ENCODE results near the gene NUDT3. TPM values are rescaled to one million over a fixed set of nuclear protein-coding genes. Genes with fewer than 3 reads are reported as not detected.

NUDT3 gene
- total and polyA plus RNA-seq, 9 of the 15 experiments (the other 6 are each of a cell fraction or from before 2014, with no cell fraction given) = 5.4 to 81.2 (median 56.4) TPM

GRCh38 chr6:34284563-34285447 is 107.7 kb downstream of the NUDT3 start (continued):
- TF ChIP-seq PCBP1 (IDR thresholded peaks at IDR 0.05; ENCODE audit: low read depth, low read length, poor library complexity, severe bottlenecking) = no peak
- peak; percentile 78 for TF ChIP-seq DPF2 (IDR thresholded peaks at IDR 0.05)
- TF ChIP-seq PHB2 (IDR thresholded peaks at IDR 0.05; ENCODE audit: low read depth) = no peak; the same call in 1 of the 2 replicates

DNA sequence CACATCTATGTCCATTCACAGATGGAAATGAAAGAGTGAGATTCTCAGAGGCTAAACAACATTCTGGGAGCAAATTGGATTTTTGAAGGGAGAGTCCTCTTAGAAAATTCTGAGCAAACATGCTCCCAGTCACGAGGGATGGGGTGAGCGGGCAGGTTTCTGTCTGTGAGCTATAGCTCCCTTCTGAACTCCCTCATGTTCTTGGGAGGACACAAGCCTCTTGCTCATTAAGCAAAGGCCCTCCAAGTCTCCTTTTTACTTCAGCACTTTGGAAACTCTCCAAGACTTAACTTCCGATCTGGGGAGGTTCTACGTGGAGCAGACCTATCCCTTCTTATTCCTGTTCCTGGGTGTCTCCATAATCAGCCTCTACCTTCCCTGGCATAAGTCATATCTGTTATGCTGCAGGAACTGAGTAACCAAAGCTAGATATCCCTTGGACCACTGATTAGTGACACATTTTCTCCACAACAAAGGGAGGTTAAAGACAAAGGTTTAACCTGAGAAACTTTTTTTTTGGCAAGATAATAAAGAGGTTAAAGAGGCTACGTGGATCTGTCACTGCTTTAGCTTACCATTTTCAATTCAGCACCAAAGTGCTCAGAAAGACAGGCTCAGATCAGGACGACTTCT is 110.7 kb downstream of the NUDT3 start:
- Histone ChIP-seq H3K4me1 (replicated peaks in 1 of 2; ENCODE audit: control insufficient read depth in 2 of 2, insufficient read depth in 2 of 2, low read length in 2 of 2) (peaks cover 16 to 78% of the 10 kb centered on the region in 2 experiments), H3K27ac (ENCODE audit: extremely low read depth, low read depth, low read length) (peak overlapping the region; percentile 65), H3K9me1 (ENCODE audit: control insufficient read depth, insufficient read depth, low read length) (no peaks in the 10 kb centered on the region), H4K20me1 (replicated peaks; ENCODE audit: control insufficient read depth, insufficient read depth, low read length) (no peaks in the 10 kb centered on the region), H3K36me3 (ENCODE audit: control insufficient read depth, insufficient read depth, low read length) (peaks cover 78% of the 10 kb centered on the region), H3K4me2 (ENCODE audit: insufficient read depth, low read length) (peak overlapping the region; percentile 41), H3K4me3 (no peak overlapping the region), H3K9me3 (replicated peaks; ENCODE audit: control insufficient read depth, insufficient read depth, low read depth, low read length) (no peaks in the 10 kb centered on the region), H3K27me3 (ENCODE audit: control insufficient read depth in 2 of 2, insufficient read depth in 2 of 2, low read length in 2 of 2) (no peaks in the 10 kb centered on the region), H3K9ac (ENCODE audit: insufficient read depth in 1 of 2, low read depth in 2 of 2, low read length in 2 of 2) (peak overlapping the region; percentile 7 to 18; a peak in 3 of 4 replicates), H3K79me2 (ENCODE audit: control insufficient read depth, insufficient read depth, low read length) (peaks cover 10% of the 10 kb centered on the region), H2AFZ (ENCODE audit: low read depth, low read length) (no peak overlapping the region)
- ChIA-PET CTCF (ENCODE audit: low intra/inter-chr PET ratio) (interaction anchor here (0.6 kb wide), 1 partner anchor 9 kb away, joined by 3 read pairs; no protein-coding TSS in a partner anchor), POLR2A (interaction anchor here (0.6 to 2.8 kb wide), 11 partner anchors 9 to 606 kb away, joined by 3 to 14 read pairs (median 4); partner anchors contain the start of genes SMIM29 and TAF11)
- 11% methylated on average over 6 of the region's 6 CpGs for WGBS (ENCODE audit: insufficient coverage, low coverage, missing lambda C conversion rate)
- intact Hi-C loops (cut with micrococcal nuclease) = no loop called here
- TSS peak; percentile 1 for BruUV-seq (replicated peaks)
- FAIRE-seq = peak; percentile 90
- in situ Hi-C loops (cut with MboI) = no loop called here
- DNase-seq (ENCODE audit: extremely low read depth in 1 of 4, low spot score in 3 of 4) = peak in 3 of 4 experiments; percentile 38 to 94 (median 84)
- ATAC-seq = peak; percentile 57
- peak; percentile 99 for TF ChIP-seq CBFA2T3 (IDR thresholded peaks at IDR 0.05)
- TF ChIP-seq KLF13 (tag; IDR thresholded peaks at IDR 0.05; ENCODE audit: borderline replicate concordance, low read depth) = no peak
- TF ChIP-seq, protein P1, sequence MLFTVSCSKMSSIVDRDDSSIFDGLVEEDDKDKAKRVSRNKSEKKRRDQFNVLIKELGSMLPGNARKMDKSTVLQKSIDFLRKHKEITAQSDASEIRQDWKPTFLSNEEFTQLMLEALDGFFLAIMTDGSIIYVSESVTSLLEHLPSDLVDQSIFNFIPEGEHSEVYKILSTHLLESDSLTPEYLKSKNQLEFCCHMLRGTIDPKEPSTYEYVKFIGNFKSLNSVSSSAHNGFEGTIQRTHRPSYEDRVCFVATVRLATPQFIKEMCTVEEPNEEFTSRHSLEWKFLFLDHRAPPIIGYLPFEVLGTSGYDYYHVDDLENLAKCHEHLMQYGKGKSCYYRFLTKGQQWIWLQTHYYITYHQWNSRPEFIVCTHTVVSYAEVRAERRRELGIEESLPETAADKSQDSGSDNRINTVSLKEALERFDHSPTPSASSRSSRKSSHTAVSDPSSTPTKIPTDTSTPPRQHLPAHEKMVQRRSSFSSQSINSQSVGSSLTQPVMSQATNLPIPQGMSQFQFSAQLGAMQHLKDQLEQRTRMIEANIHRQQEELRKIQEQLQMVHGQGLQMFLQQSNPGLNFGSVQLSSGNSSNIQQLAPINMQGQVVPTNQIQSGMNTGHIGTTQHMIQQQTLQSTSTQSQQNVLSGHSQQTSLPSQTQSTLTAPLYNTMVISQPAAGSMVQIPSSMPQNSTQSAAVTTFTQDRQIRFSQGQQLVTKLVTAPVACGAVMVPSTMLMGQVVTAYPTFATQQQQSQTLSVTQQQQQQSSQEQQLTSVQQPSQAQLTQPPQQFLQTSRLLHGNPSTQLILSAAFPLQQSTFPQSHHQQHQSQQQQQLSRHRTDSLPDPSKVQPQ (CRISPR knock-in tag; IDR thresholded peaks at IDR 0.05; ENCODE audit: borderline replicate concordance) = no peak; the same call in 1 of the 2 replicates
- peak; percentile 33; the same call in 1 of the 2 replicates for TF ChIP-seq EGR1 (conservative IDR thresholded peaks at IDR 0.05)
- no peak for TF ChIP-seq ZNF280A (IDR thresholded peaks at IDR 0.05; ENCODE audit: low read depth, partially characterized antibody)
- no peak for TF ChIP-seq MCM2 (IDR thresholded peaks at IDR 0.05; ENCODE audit: low read depth)
- TF ChIP-seq GATA2 (CRISPR knock-in tag; IDR thresholded peaks at IDR 0.05) = peak; percentile 93
- TF ChIP-seq ZNF444 (CRISPR knock-in tag; IDR thresholded peaks at IDR 0.05) = no peak
- TF ChIP-seq MAFG (tag; conservative IDR thresholded peaks at IDR 0.05) = no peak
- peak; percentile 46; the same call in 1 of the 2 replicates for TF ChIP-seq SP1 (CRISPR knock-in tag; IDR thresholded peaks at IDR 0.05)
- no peak for TF ChIP-seq TGIF2 (CRISPR knock-in tag; IDR thresholded peaks at IDR 0.05)
- no peak for TF ChIP-seq NR1H2 (CRISPR knock-in tag; IDR thresholded peaks at IDR 0.05)
- TF ChIP-seq ZSCAN32 (CRISPR knock-in tag; IDR thresholded peaks at IDR 0.05) = no peak
